GM23338 (cell line): ENCODE data around the gene CER1. TPM values are rescaled to one million over a fixed set of nuclear protein-coding genes. Genes with fewer than 3 reads are reported as not detected.

Source experiments
- ATAC-seq: fragments of 200-7000 bp; cut with Tn5 transposase; 3 replicates; pipeline ENCODE4 v1.9.1; 2020
- DNase-seq: peaks from one replicate; pipeline ENCODE4 v3.0.0-alpha.2; 2015; ENCODE audit warnings: low spot score
- H2AFZ ChIP-seq: fragments of 200-600 bp; sonication (generic); 2 replicates; pipeline ENCODE4 v1.8.0; 2016; ENCODE audit warnings: antibody characterized with exemption, mild to moderate bottlenecking, moderate library complexity
- H3F3A ChIP-seq: fragments of 200-600 bp; sonication (generic); replicated peaks from 2 replicates; pipeline ENCODE4 v1.8.0; 2017; ENCODE audit warnings: antibody characterized with exemption, mixed run types, low read depth
- H3K27ac ChIP-seq: fragments of 200-600 bp; sonication (generic); 2 replicates; pipeline ENCODE4 v1.6.1; 2016; ENCODE audit warnings: low read depth
- H3K27me3 ChIP-seq: fragments of 200-600 bp; sonication (generic); 2 replicates; pipeline ENCODE4 v1.8.0; 2016; ENCODE audit warnings: mild to moderate bottlenecking, mixed run types, moderate library complexity; ENCODE audit not compliant: insufficient read depth
- H3K36me3 ChIP-seq: fragments of 200-600 bp; sonication (generic); 2 replicates; pipeline ENCODE4 v1.8.0; 2016; ENCODE audit warnings: mild to moderate bottlenecking; ENCODE audit not compliant: insufficient read depth
- H3K4me1 ChIP-seq: fragments of 200-600 bp; sonication (generic); 2 replicates; pipeline ENCODE4 v1.8.0; 2016; ENCODE audit warnings: mild to moderate bottlenecking, moderate library complexity; ENCODE audit not compliant: insufficient read depth
- H3K4me2 ChIP-seq: fragments of 200-600 bp; sonication (generic); 2 replicates; pipeline ENCODE4 v1.7.1; 2017; ENCODE audit warnings: mixed run types
- H3K4me3 ChIP-seq: fragments of 200-600 bp; sonication (generic); 2 replicates; pipeline ENCODE4 v1.6.1; 2016; ENCODE audit warnings: mixed run types
- H3K79me2 ChIP-seq: fragments of 200-600 bp; sonication (generic); replicated peaks from 2 replicates; pipeline ENCODE4 v1.8.0; 2017; ENCODE audit warnings: mild to moderate bottlenecking; ENCODE audit not compliant: insufficient read depth
- H3K9me2 ChIP-seq: fragments of 200-600 bp; sonication (generic); 2 replicates; pipeline ENCODE4 v1.8.0; 2017; ENCODE audit not compliant: insufficient read depth
- H4K20me1 ChIP-seq: fragments of 200-600 bp; sonication (generic); replicated peaks from 2 replicates; pipeline ENCODE4 v1.8.0; 2017; ENCODE audit warnings: mild to moderate bottlenecking; ENCODE audit not compliant: insufficient read depth
- H3K27ac Mint-ChIP-seq: 2 replicates; pipeline ENCODE4 v1.8.0; 2020; ENCODE audit warnings: inconsistent platforms, mild to moderate bottlenecking, moderate library complexity, mixed read lengths
- H3K27me3 Mint-ChIP-seq: 3 replicates; pipeline ENCODE4 v1.8.0; 2022; ENCODE audit warnings: low read depth, mild to moderate bottlenecking, moderate library complexity, mixed read lengths, inconsistent platforms; ENCODE audit not compliant: insufficient read depth, poor library complexity
- H3K36me3 Mint-ChIP-seq: 3 replicates; pipeline ENCODE4 v1.8.0; 2021; ENCODE audit warnings: low read depth, mild to moderate bottlenecking, inconsistent platforms, moderate library complexity, mixed read lengths
- H3K4me1 Mint-ChIP-seq: 3 replicates; pipeline ENCODE4 v1.8.0; 2020; ENCODE audit warnings: mild to moderate bottlenecking, inconsistent platforms, mixed read lengths
- H3K4me3 Mint-ChIP-seq: 3 replicates; pipeline ENCODE4 v1.8.0; 2021; ENCODE audit warnings: moderate library complexity, mild to moderate bottlenecking, inconsistent platforms, mixed read lengths
- H3K9me3 Mint-ChIP-seq: 3 replicates; pipeline ENCODE4 v1.8.0; 2020; ENCODE audit warnings: moderate library complexity, mild to moderate bottlenecking, inconsistent platforms, mixed read lengths
- CREB1 ChIP-seq: fragments of 250-450 bp; sonication (Bioruptor Pico); IDR thresholded peaks from 2 replicates; pipeline ENCODE4 v1.5.0; 2020; ENCODE audit warnings: low read depth, mild to moderate bottlenecking, moderate library complexity
- CTCF ChIP-seq, 2 experiments: fragments of 200-600 bp in 1 of 2; sonication (generic) in 1 of 2; conservative IDR thresholded peaks; 2 replicates each; pipeline versions ENCODE4 v1.5.1 to v1.6.1; 2016 to 2017; ENCODE audit warnings: antibody characterized with exemption in 2 of 2, low read depth in 2 of 2, mild to moderate bottlenecking in 2 of 2, moderate library complexity in 1 of 2
- EZH2 ChIP-seq: fragments of 200-600 bp; sonication (generic); IDR thresholded peaks from one replicate; pipeline ENCODE4 v1.8.0; 2017; ENCODE audit warnings: antibody characterized with exemption, mild to moderate bottlenecking, low read depth; ENCODE audit not compliant: unreplicated experiment
- EZH2phosphoT487 ChIP-seq: fragments of 200-600 bp; sonication (generic); IDR thresholded peaks from one replicate; pipeline ENCODE4 v1.8.1; 2018; ENCODE audit warnings: antibody characterized with exemption; ENCODE audit not compliant: unreplicated experiment
- JUNB ChIP-seq: IDR thresholded peaks from one replicate; pipeline ENCODE4 v1.6.1; 2016; ENCODE audit warnings: antibody characterized with exemption; ENCODE audit not compliant: unreplicated experiment
- NANOG ChIP-seq: IDR thresholded peaks from 2 replicates; pipeline ENCODE4 v1.6.1; 2016; ENCODE audit warnings: antibody characterized with exemption, borderline replicate concordance
- POLR2AphosphoS5 ChIP-seq: IDR thresholded peaks from 2 replicates; pipeline ENCODE4 v1.6.1; 2016; ENCODE audit warnings: antibody characterized with exemption, low read depth
- REST ChIP-seq: IDR thresholded peaks from one replicate; pipeline ENCODE4 v1.6.1; 2018; ENCODE audit warnings: antibody characterized with exemption; ENCODE audit not compliant: unreplicated experiment
- STAT1 ChIP-seq: IDR thresholded peaks from one replicate; pipeline ENCODE4 v1.6.1; 2016; ENCODE audit warnings: antibody characterized with exemption; ENCODE audit not compliant: unreplicated experiment
- ZNF114 ChIP-seq: fragments of 250-450 bp; sonication (Bioruptor Pico); IDR thresholded peaks from 2 replicates; pipeline ENCODE4 v1.5.0; 2020; ENCODE audit warnings: mild to moderate bottlenecking, moderate library complexity
- ZNF331 ChIP-seq: fragments of 250-450 bp; sonication (Bioruptor Pico); IDR thresholded peaks from 2 replicates; pipeline ENCODE4 v1.5.0; 2020; ENCODE audit warnings: low read depth, mild to moderate bottlenecking, moderate library complexity
- polyA plus RNA-seq: library from polyadenylated mRNA; unstranded; fragments of >200 nt; fragmentation: Nextera tagmentation; extraction: Ambion mirVana; gene quantifications from 2 replicates; pipeline ENCODE4 v1.2.1, GENCODE V29; 2016
- total RNA-seq: library from RNA; depleted of rRNA; stranded (reverse); fragments of >200 nt; shearing (Covaris generic); gene quantifications from 2 replicates; pipeline ENCODE4 v1.2.3, GENCODE V29; 2014
- TF ChIP-seq, protein P1 (sequence below): fragments of 250-450 bp; sonication (Bioruptor Pico); IDR thresholded peaks from 2 replicates; pipeline ENCODE4 v1.5.0; 2020; ENCODE audit warnings: mild to moderate bottlenecking, moderate library complexity
- TF ChIP-seq, protein P2 (sequence below): IDR thresholded peaks from 2 replicates; pipeline ENCODE4 v1.6.1; 2016; ENCODE audit warnings: antibody characterized with exemption

The CER1 gene
- total and polyA plus RNA-seq, 2 experiments from 2014 or later = 0.73 to 4.4 TPM

GRCh38 chr9:14715102-14715501 lies 7.4 kb downstream of the CER1 start:
- TF ChIP-seq POLR2AphosphoS5 (no peak), ZNF331 (CRISPR knock-in tag) (no peak), ZNF114 (CRISPR knock-in tag) (no peak), CTCF (conservative IDR thresholded peaks at IDR 0.05; ENCODE audit: low read depth in 2 of 2) (no peak), NANOG (no peak), EZH2 (no peak), REST (no peak), EZH2phosphoT487 (no peak), CREB1 (CRISPR knock-in tag) (no peak), STAT1 (no peak), JUNB (no peak)
- TF ChIP-seq, protein P1, sequence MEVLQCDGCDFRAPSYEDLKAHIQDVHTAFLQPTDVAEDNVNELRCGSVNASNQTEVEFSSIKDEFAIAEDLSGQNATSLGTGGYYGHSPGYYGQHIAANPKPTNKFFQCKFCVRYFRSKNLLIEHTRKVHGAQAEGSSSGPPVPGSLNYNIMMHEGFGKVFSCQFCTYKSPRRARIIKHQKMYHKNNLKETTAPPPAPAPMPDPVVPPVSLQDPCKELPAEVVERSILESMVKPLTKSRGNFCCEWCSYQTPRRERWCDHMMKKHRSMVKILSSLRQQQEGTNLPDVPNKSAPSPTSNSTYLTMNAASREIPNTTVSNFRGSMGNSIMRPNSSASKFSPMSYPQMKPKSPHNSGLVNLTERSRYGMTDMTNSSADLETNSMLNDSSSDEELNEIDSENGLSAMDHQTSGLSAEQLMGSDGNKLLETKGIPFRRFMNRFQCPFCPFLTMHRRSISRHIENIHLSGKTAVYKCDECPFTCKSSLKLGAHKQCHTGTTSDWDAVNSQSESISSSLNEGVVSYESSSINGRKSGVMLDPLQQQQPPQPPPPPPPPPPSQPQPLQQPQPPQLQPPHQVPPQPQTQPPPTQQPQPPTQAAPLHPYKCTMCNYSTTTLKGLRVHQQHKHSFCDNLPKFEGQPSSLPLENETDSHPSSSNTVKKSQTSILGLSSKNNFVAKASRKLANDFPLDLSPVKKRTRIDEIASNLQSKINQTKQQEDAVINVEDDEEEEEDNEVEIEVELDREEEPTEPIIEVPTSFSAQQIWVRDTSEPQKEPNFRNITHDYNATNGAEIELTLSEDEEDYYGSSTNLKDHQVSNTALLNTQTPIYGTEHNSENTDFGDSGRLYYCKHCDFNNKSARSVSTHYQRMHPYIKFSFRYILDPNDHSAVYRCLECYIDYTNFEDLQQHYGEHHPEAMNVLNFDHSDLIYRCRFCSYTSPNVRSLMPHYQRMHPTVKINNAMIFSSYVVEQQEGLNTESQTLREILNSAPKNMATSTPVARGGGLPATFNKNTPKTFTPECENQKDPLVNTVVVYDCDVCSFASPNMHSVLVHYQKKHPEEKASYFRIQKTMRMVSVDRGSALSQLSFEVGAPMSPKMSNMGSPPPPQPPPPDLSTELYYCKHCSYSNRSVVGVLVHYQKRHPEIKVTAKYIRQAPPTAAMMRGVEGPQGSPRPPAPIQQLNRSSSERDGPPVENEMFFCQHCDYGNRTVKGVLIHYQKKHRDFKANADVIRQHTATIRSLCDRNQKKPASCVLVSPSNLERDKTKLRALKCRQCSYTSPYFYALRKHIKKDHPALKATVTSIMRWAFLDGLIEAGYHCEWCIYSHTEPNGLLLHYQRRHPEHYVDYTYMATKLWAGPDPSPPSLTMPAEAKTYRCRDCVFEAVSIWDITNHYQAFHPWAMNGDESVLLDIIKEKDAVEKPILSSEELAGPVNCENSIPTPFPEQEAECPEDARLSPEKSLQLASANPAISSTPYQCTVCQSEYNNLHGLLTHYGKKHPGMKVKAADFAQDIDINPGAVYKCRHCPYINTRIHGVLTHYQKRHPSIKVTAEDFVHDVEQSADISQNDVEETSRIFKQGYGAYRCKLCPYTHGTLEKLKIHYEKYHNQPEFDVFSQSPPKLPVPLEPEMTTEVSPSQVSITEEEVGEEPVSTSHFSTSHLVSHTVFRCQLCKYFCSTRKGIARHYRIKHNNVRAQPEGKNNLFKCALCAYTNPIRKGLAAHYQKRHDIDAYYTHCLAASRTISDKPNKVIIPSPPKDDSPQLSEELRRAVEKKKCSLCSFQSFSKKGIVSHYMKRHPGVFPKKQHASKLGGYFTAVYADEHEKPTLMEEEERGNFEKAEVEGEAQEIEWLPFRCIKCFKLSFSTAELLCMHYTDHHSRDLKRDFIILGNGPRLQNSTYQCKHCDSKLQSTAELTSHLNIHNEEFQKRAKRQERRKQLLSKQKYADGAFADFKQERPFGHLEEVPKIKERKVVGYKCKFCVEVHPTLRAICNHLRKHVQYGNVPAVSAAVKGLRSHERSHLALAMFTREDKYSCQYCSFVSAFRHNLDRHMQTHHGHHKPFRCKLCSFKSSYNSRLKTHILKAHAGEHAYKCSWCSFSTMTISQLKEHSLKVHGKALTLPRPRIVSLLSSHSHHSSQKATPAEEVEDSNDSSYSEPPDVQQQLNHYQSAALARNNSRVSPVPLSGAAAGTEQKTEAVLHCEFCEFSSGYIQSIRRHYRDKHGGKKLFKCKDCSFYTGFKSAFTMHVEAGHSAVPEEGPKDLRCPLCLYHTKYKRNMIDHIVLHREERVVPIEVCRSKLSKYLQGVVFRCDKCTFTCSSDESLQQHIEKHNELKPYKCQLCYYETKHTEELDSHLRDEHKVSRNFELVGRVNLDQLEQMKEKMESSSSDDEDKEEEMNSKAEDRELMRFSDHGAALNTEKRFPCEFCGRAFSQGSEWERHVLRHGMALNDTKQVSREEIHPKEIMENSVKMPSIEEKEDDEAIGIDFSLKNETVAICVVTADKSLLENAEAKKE (CRISPR knock-in tag) = no peak
- TF ChIP-seq, protein P2, sequence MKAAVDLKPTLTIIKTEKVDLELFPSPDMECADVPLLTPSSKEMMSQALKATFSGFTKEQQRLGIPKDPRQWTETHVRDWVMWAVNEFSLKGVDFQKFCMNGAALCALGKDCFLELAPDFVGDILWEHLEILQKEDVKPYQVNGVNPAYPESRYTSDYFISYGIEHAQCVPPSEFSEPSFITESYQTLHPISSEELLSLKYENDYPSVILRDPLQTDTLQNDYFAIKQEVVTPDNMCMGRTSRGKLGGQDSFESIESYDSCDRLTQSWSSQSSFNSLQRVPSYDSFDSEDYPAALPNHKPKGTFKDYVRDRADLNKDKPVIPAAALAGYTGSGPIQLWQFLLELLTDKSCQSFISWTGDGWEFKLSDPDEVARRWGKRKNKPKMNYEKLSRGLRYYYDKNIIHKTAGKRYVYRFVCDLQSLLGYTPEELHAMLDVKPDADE = no peak
- Histone ChIP-seq H3F3A (no peaks in the 10 kb centered on the region), H3K27me3 (peaks cover 25% of the 10 kb centered on the region), H3K27ac (no peak overlapping the region), H3K4me1 (no peaks in the 10 kb centered on the region), H4K20me1 (no peaks in the 10 kb centered on the region), H3K9me2 (no peaks in the 10 kb centered on the region), H3K36me3 (no peaks in the 10 kb centered on the region), H2AFZ (no peak overlapping the region), H3K4me3 (no peak overlapping the region), H3K79me2 (no peaks in the 10 kb centered on the region), H3K4me2 (no peak overlapping the region)
- DNase-seq = no peak
- peaks cover under 1% of the 10 kb centered on the region; the same call in 1 of the 3 replicates for H3K36me3 Mint-ChIP-seq
- H3K27ac Mint-ChIP-seq = no peak overlapping the region
- H3K27me3 Mint-ChIP-seq = no peaks in the 10 kb centered on the region
- no peak for ATAC-seq
- no peak overlapping the region for H3K4me3 Mint-ChIP-seq
- no peaks in the 10 kb centered on the region for H3K9me3 Mint-ChIP-seq
- H3K4me1 Mint-ChIP-seq = no peaks in the 10 kb centered on the region
